Islet precursor cell (in vitro differentiated cells): Measurements from ENCODE around the gene CISH.

Experiments used
- DNase-seq: peaks from one replicate; pipeline ENCODE4 v3.0.0-alpha.2; 2018

CISH gene

GRCh38 chr3:50612234-50612882 lies 784 bp upstream of the CISH start:
- no peak for DNase-seq

DNA sequence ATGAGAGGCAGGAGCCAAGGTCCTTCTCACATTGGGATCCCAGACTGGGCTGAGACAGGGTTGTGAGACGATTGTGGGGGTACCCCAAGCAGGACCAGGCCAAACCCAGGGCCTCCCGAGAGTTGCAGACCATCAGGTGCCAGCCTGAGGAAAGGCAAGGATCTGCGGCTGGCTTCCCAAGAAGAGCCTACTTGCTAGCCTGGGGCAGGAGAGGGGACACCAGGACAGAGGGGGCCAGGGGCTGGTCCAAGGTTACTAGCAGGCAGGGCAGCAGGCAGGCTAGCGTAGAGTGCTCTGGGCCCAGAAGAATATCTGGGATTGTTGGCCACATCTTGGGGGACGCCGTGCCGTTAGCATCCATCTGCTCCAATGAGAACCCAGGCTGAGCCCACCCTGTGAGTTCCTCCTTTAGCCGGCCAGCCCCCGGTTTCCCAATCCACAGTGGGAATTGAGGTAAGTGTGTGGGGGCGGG lies 546 bp downstream of the CISH start:
- DNase-seq, result no peak

DNA sequence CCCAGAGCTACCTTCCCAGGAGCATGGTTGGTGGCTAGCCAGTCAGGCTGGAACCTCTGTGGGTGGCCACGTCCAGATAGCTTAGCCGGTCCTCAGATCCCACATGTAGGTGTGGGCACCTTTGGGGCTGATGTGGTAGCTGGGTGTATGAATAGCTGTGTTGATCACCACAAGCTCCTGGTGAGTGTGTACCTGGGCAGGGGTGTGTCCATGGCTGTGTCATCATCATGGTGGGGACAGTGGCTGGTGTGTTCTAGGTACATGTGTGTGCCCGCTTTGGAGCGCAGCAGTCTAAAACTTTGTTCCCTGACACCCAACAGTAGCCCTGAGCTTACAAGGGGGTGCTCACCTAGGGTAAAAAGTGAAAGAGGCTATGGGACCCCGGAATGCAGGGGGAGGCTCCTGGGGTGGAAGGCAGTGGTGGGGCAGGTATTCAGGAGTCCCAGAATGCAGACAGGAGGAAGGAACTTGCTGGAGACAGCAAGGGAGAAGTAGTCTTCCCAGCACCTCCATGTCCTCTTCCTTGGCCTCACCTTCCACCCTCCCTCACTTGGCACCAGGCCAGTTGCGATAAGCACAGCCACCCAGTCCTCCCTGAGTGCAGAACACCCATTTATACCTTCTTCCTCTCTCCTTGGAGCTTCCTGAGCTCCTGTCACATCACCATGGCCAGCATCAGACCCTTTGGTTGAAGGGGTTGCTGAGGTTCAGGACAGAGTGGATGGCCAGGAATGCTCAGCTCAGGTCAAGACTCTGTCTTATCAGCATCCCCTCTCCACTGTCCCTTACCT lies 1.2 kb downstream of the CISH start:
- DNase-seq, result no peak

DNA sequence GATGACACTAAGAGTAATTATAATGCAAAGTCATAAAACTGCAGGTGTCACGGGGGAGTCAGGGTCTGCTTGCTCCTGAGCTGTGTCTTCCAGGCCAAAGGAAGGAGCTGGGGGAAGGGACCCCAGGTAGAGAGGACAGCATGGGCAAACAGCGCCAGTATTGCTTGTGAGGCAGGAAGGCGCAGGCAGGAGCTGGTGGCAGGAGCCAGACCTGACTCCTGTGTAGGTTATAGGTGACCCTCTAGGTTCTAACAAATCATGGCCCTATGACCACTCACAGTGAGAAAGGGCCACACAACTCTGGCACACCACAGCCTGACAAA lies 1.9 kb downstream of the CISH start:
- DNase-seq, result no peak

- DNase-seq, result no peak
These were observed 2.4 kb downstream of the CISH start for GRCh38 chr3:50609071-50609762.

GRCh38 chr3:50608278-50608677 lies 3.3 kb downstream of the CISH start:
- no peak for DNase-seq

- DNase-seq, result no peak
These were observed 4.1 kb downstream of the CISH start for GRCh38 chr3:50607271-50608091.

GRCh38 chr3:50606596-50606995 lies 5.0 kb downstream of the CISH start:
- no peak for DNase-seq

- no peak for DNase-seq
These were observed 5.7 kb downstream of the CISH start for GRCh38 chr3:50605901-50606326.

DNA sequence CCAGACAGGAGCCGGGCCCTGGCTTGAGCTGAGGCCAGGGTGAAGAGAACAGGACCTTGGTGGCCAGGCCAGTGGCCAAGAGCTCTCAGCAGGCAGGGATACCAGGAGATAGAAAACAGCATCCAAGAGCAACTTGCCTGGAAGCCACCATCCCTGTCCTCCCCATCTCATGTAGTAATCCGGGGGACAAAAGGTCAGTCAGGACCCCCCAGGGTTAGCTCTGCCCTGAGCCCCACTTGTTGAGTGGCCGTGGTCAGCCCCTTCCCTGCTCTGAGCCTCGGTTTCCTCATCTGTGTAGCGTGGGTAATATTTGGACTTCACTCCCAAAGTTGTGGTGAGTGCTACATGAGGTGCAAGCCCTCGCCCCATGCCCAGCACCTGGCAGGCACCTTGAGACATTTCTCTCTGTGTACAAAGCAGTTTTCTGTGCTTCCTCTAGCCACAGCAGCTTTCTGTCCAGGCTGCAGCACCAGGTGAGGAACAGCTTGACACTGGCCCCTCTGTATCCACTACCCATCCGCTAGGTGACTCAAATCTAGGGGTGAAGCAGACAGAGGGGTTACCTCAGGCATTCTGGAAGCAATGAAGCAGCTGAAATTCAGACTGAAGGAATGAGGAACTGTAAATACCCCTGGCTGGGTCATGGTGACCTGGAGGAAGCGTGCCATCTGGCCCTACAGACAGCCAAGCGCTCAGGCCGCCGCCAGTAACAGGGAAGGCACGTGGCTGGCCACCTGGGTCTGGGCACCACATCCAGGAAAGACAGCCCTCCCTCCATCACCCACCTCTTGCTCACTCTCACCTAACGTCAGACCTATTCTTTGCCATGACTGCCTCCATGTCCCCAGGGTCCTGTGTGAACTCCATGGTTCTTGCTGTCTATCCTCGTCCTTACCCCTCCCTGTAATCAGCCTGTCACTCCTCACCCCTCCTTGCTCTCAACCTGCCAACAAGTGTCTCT lies 6.7 kb downstream of the CISH start:
- no peak for DNase-seq

- no peak for DNase-seq
These were observed 7.4 kb downstream of the CISH start for GRCh38 chr3:50604110-50604621.

- DNase-seq, result no peak
These were observed 8.1 kb downstream of the CISH start for GRCh38 chr3:50603261-50604109.

DNA sequence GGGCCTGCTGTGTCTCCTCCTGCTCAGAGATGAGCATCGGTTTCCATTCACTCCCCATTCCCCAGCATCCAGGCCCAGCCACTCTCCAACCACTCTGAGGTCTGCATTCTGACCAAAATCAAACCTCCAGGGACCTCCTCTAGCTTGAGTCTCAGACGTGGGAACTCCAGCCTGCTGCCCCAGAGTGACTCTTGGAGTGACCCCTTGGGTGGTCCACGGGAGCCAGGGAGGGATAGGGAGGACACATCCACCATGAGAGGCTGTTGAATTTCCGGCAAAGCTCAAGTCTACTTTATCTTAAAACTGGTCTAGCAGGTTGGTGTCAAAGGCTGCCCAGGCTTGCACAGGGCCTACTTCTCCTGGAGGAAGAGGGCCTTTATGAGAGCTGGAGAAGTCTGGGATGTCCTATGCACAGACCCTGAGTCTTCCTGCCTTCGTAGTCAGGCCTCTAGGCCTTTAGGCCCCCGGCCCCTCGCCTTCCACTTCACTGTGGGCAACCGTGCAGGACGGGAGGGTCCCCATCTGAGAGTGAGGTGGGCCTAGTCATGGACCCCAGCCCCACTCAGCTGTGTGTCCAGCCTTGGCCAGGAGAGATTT lies 8.9 kb downstream of the CISH start:
- no peak for DNase-seq

GRCh38 chr3:50600841-50601591 lies 10.6 kb downstream of the CISH start:
- no peak for DNase-seq

DNA sequence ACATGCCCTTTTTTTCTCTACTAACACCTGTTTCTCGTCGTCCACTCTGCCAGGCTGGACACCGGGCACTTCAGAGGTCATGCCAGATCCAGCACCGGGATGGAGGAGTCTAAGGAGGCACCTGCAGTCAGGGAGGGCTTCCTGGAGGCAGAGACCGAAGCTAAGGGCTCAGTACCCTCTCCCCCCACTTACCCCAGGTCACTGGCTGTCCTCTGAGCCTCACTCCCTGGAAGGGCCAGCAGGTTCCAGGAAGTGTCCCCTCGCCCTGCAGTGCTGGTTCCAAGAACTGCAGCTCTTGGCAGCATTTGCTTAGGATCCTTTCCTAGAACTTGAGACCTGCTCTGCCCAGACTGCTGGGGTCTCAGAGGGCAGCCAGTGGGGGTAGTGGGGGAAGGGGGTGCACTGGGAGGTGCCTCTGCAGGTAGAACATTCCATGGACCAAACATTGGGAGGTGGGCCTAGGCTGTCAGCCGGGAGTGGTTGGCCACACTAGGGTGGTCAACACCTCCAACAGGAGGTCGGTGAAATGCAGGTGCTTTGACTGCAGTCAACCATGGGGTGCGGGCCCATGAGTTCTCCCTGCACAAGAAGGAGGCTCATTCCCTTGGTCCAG lies 11.3 kb downstream of the CISH start:
- no peak for DNase-seq

DNA sequence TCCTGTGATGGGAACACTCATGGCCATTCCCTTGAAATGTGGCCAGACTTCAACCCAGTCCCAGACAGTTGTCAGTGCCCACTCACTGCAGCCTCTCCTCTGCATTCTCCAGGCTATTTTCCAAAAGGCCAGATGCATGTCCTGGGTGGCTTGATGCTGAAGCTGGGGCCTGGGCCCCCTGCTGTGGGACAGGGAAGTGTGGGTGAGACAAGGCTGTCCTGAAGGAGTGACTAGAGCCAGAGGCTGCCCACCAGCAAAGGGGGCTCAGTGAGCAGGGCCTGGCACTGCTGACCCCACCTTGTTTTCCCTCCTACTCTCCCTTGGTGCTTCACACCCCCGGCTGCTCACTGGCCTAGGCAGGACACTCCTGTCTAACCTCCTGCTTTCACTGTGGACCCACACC lies 11.9 kb downstream of the CISH start:
- no peak for DNase-seq

DNA sequence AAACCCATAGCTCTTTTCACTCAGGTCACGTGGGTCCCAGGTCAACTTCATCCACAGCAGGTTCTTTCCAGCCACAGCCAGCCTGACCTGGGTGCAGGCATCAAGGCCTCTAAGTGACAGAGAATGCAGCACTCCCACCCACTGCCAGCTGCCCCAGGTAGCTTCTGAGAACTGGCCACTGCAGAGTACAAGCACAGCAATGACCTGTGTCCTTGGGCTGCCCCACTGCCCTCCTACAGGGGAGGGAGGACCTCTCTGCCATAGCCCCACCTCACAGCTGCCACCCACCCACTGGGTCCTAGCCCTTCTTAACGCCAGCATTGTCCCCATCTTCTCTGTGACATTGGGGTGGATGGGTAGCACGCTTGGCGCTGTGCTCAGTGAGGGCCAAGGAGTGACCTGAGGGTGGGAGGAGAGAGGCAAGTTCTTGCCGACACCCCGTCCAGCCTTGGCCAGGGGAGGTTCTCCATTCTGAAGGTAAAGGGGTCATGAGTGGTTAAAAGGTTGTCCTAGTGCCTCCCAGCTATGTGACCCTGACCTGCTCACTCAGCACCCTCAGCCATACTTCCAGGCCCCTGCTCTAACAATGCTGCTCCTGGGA lies 12.4 kb downstream of the CISH start:
- no peak for DNase-seq

DNA sequence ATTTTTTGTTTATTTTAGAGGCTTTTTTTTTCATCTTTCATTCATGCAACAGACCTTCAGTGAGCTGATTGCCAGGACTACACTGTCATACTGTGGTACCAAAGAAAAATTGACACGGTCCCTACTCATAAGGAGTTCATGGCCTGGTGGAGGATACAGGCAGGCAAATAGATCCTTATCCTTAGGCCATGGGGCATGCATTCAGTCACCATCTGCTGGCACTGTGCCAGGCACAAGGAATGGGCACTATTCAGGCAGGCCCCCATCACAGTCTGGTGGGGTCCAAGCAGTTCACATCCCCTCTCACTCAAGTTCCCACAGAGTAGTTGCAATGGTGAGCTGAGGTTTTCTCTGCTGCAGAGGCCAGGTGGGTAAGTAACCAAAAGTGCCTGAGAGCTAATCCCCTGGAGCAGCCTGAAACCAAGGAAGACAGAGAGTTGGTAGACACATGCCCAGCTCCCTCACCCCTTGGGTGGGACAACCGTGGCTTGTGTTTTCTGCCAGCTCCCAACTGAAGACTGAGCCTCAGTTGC lies 17.3 kb downstream of the CISH start:
- DNase-seq, result no peak
